SH-SY5Y (cell line): Measurements from ENCODE around the gene COL19A1.

Experiments
- GATA2 ChIP-seq: IDR thresholded peaks from 2 replicates; pipeline ENCODE4 v1.6.1; 2011; ENCODE audit warnings: mild to moderate bottlenecking, low read depth, low read length
- GATA3 ChIP-seq: IDR thresholded peaks from 2 replicates; pipeline ENCODE4 v1.6.1; 2011; ENCODE audit warnings: low read depth, mild to moderate bottlenecking, low read length, moderate library complexity

COL19A1 gene

GRCh38 chr6:69846770-69847491, 19.4 kb upstream of the COL19A1 start:
- TF ChIP-seq GATA3 (no peak), GATA2 (no peak)

- TF ChIP-seq GATA3 (no peak), GATA2 (no peak)
Observed at GRCh38 chr6:69847492-69847788, 18.9 kb upstream of the COL19A1 start.

- TF ChIP-seq GATA3, result no peak
- TF ChIP-seq GATA2, result no peak
Observed at GRCh38 chr6:69848552-69848951, 17.8 kb upstream of the COL19A1 start.

- TF ChIP-seq GATA2, result no peak
- TF ChIP-seq GATA3, result no peak
Observed at GRCh38 chr6:69852706-69853105, 13.7 kb upstream of the COL19A1 start.

- no peak for TF ChIP-seq GATA2
Observed at GRCh38 chr6:69861986-69862385, 4.4 kb upstream of the COL19A1 start.

- TF ChIP-seq GATA3 (no peak), GATA2 (no peak)
Observed at GRCh38 chr6:69863766-69864165, 2.6 kb upstream of the COL19A1 start.

- TF ChIP-seq GATA2 (no peak), GATA3 (no peak)
Observed at GRCh38 chr6:69865126-69865525, 1.2 kb upstream of the COL19A1 start.

- TF ChIP-seq GATA3 (no peak), GATA2 (no peak)
Observed at GRCh38 chr6:69866770-69867638, 648 bp downstream of the COL19A1 start.

- TF ChIP-seq GATA2 (no peak), GATA3 (no peak)
Observed at GRCh38 chr6:69867639-69867976, 1.3 kb downstream of the COL19A1 start.

GRCh38 chr6:69868252-69868804, 2.0 kb downstream of the COL19A1 start:
- TF ChIP-seq GATA2, result no peak
- no peak for TF ChIP-seq GATA3

- TF ChIP-seq GATA2 (no peak), GATA3 (no peak)
Observed at GRCh38 chr6:69868961-69869360, 2.6 kb downstream of the COL19A1 start.

- no peak for TF ChIP-seq GATA3
- no peak for TF ChIP-seq GATA2
Observed at GRCh38 chr6:69871107-69871506, 4.8 kb downstream of the COL19A1 start.

GRCh38 chr6:69873291-69873690, 6.9 kb downstream of the COL19A1 start:
- TF ChIP-seq GATA2 (no peak), GATA3 (no peak)

- no peak for TF ChIP-seq GATA3
Observed at GRCh38 chr6:69875715-69876114, 9.4 kb downstream of the COL19A1 start.

- TF ChIP-seq GATA3, result no peak
- TF ChIP-seq GATA2, result no peak
Observed at GRCh38 chr6:69878795-69879194, 12.4 kb downstream of the COL19A1 start.

GRCh38 chr6:69880601-69881000, 14.2 kb downstream of the COL19A1 start:
- TF ChIP-seq GATA3, result no peak
